H1 (cell line): Measurements from ENCODE around the gene CDK9. TPM values are rescaled to one million over a fixed set of nuclear protein-coding genes. Genes with fewer than 3 reads are reported as not detected.

Experiments
- CTCF ChIA-PET: fragments of 300-600 bp; sonication (Branson Sonifier 250); formaldehyde crosslinking; loops from one replicate; lab custom pipeline; 2021; ENCODE audit not compliant: partially characterized antibody; lab: Charles Lee
- POLR2A ChIA-PET: fragments of 300-600 bp; sonication (Branson Sonifier 250); formaldehyde crosslinking; loops from one replicate; lab custom pipeline; 2021; ENCODE audit warnings: inconsistent platforms; ENCODE audit not compliant: partially characterized antibody; lab: Charles Lee
- DNase-seq, 2 experiments: peaks; one replicate each; pipeline versions ENCODE4 v3.0.0 to v3.0.0-alpha.2; 2010 to 2022; ENCODE audit warnings: low spot score in 2 of 2, low read depth in 1 of 2, mixed read lengths in 1 of 2
- FAIRE-seq: peaks from 2 replicates; lab custom pipeline; 2011; peaks lifted over from hg19 to GRCh38; lab: Jason Lieb, UNC
- H2AFZ ChIP-seq: 2 replicates; pipeline ENCODE4 v1.8.1; 2012; ENCODE audit warnings: low read length, inconsistent platforms
- H2AK5ac ChIP-seq: 2 replicates; pipeline ENCODE4 v1.6.1; 2013; ENCODE audit warnings: low read depth, low read length
- H2BK120ac ChIP-seq: replicated peaks from 2 replicates; pipeline ENCODE3; 2013; ENCODE audit warnings: low read depth, low read length, inconsistent platforms
- H2BK12ac ChIP-seq: 2 replicates; pipeline ENCODE4 v1.6.1; 2013; ENCODE audit warnings: low read depth, low read length
- H2BK15ac ChIP-seq: 2 replicates; pipeline ENCODE4 v1.6.1; 2013; ENCODE audit warnings: low read length
- H2BK20ac ChIP-seq: 2 replicates; pipeline ENCODE4 v1.6.1; 2013; ENCODE audit warnings: low read length
- H2BK5ac ChIP-seq: 2 replicates; pipeline ENCODE4 v1.6.1; 2013; ENCODE audit warnings: low read depth, low read length
- H3K14ac ChIP-seq: 2 replicates; pipeline ENCODE4 v1.6.1; 2013; ENCODE audit warnings: inconsistent platforms; ENCODE audit not compliant: insufficient read length
- H3K18ac ChIP-seq: 2 replicates; pipeline ENCODE4 v1.6.1; 2013; ENCODE audit warnings: low read length; ENCODE audit errors: extremely low read depth
- H3K23ac ChIP-seq: 2 replicates; pipeline ENCODE4 v1.6.1; 2013; ENCODE audit warnings: inconsistent platforms; ENCODE audit not compliant: insufficient read length
- H3K23me2 ChIP-seq: 2 replicates; pipeline ENCODE4 v1.6.1; 2013; ENCODE audit warnings: low read depth, low read length
- H3K27ac ChIP-seq: 2 replicates; pipeline ENCODE4 v1.6.1; 2011; ENCODE audit warnings: low read depth, low read length, inconsistent platforms
- H3K27me3 ChIP-seq, 4 experiments: replicated peaks in 1 of 4; 1 replicate in 1 of 4; 2 replicates in 3 of 4; pipeline versions ENCODE4 v1.6.1 to v1.8.1; 2011 to 2013; ENCODE audit warnings: low read length in 3 of 4, mild to moderate bottlenecking in 3 of 4, inconsistent platforms in 2 of 4, mixed read lengths in 2 of 4, moderate library complexity in 1 of 4; ENCODE audit not compliant: control insufficient read depth in 3 of 4, insufficient read depth in 3 of 4; ENCODE audit errors: extremely low read depth in 1 of 4
- H3K36me3 ChIP-seq, 4 experiments: 2 replicates each; pipeline versions ENCODE4 v1.6.1 to v1.8.1; 2011 to 2013; ENCODE audit warnings: mild to moderate bottlenecking in 4 of 4, low read length in 3 of 4, moderate library complexity in 2 of 4, control low read depth in 1 of 4, inconsistent platforms in 1 of 4; ENCODE audit not compliant: insufficient read depth in 4 of 4, control insufficient read depth in 2 of 4
- H3K4ac ChIP-seq: replicated peaks from 2 replicates; pipeline ENCODE3; 2013; ENCODE audit warnings: low read length, low read depth, mixed read lengths, inconsistent platforms; ENCODE audit not compliant: insufficient read length
- H3K4me1 ChIP-seq, 4 experiments: replicated peaks in 1 of 4; 1 replicate in 1 of 4; 2 replicates in 3 of 4; pipeline versions ENCODE4 v1.6.1 to v1.8.1; 2011 to 2013; ENCODE audit warnings: low read length in 3 of 4, inconsistent platforms in 2 of 4, mixed read lengths in 1 of 4; ENCODE audit not compliant: insufficient read depth in 4 of 4, control insufficient read depth in 3 of 4
- H3K4me2 ChIP-seq, 2 experiments: 2 replicates each; pipeline versions ENCODE4 v1.6.1 to v1.8.1; 2011 to 2013; ENCODE audit warnings: low read depth in 2 of 2, low read length in 2 of 2, control low read depth in 1 of 2, inconsistent platforms in 1 of 2, mild to moderate bottlenecking in 1 of 2; ENCODE audit not compliant: insufficient read depth in 1 of 2
- H3K4me3 ChIP-seq, 4 experiments: fragments of 200-600, 300-600 bp in 1 of 4; sonication (generic), shearing (Covaris generic), sonication (Bioruptor Twin) in 1 of 4; 2 replicates each; pipeline versions ENCODE4 v1.5.1 to v1.8.1; 2011 to 2016; ENCODE audit warnings: low read length in 4 of 4, low read depth in 3 of 4, control low read depth in 2 of 4, inconsistent platforms in 2 of 4, mild to moderate bottlenecking in 2 of 4, mixed read lengths in 1 of 4, moderate library complexity in 1 of 4; ENCODE audit not compliant: insufficient read depth in 2 of 4; ENCODE audit errors: extremely low read depth in 1 of 4
- H3K56ac ChIP-seq: replicated peaks from 2 replicates; pipeline ENCODE3; 2013; ENCODE audit warnings: low read depth, mild to moderate bottlenecking, mixed read lengths, low read length, inconsistent platforms; ENCODE audit not compliant: insufficient read length
- H3K79me1 ChIP-seq: 2 replicates; pipeline ENCODE4 v1.6.1; 2013; ENCODE audit warnings: low read depth, low read length, control low read depth
- H3K79me2 ChIP-seq, 2 experiments: 2 replicates each; pipeline versions ENCODE4 v1.6.1 to v1.8.1; 2012 to 2013; ENCODE audit warnings: low read length in 2 of 2, mild to moderate bottlenecking in 2 of 2, inconsistent platforms in 1 of 2; ENCODE audit not compliant: insufficient read depth in 2 of 2, control insufficient read depth in 1 of 2
- H3K9ac ChIP-seq, 4 experiments: replicated peaks in 1 of 4; 1 replicate in 1 of 4; 2 replicates in 3 of 4; pipeline versions ENCODE4 v1.6.1 to v1.8.1; 2011 to 2013; ENCODE audit warnings: low read depth in 3 of 4, low read length in 3 of 4, control low read depth in 2 of 4, mild to moderate bottlenecking in 2 of 4, moderate library complexity in 2 of 4, inconsistent platforms in 1 of 4; ENCODE audit errors: extremely low read depth in 1 of 4
- H3K9me3 ChIP-seq, 2 experiments: 2 replicates each; pipeline versions ENCODE4 v1.6.1 to v1.8.1; 2012 to 2013; ENCODE audit warnings: mild to moderate bottlenecking in 2 of 2, moderate library complexity in 2 of 2, control low read depth in 1 of 2, inconsistent platforms in 1 of 2, low read depth in 1 of 2, low read length in 1 of 2, mixed read lengths in 1 of 2; ENCODE audit not compliant: insufficient read depth in 2 of 2
- H4K20me1 ChIP-seq, 2 experiments: replicated peaks in 1 of 2; 2 replicates each; pipeline versions ENCODE3 to v1.8.1; 2011 to 2013; ENCODE audit warnings: inconsistent platforms in 2 of 2, low read length in 2 of 2, mild to moderate bottlenecking in 1 of 2; ENCODE audit not compliant: insufficient read depth in 2 of 2, control insufficient read depth in 1 of 2
- H4K5ac ChIP-seq: 2 replicates; pipeline ENCODE4 v1.6.1; 2013; ENCODE audit warnings: low read length, low read depth, mixed read lengths, inconsistent platforms; ENCODE audit not compliant: insufficient read length
- H4K8ac ChIP-seq: 2 replicates; pipeline ENCODE4 v1.8.0; 2013; ENCODE audit warnings: mild to moderate bottlenecking, moderate library complexity, low read length, inconsistent platforms; ENCODE audit not compliant: insufficient read depth; ENCODE audit errors: extremely low read depth
- H4K91ac ChIP-seq: replicated peaks from 2 replicates; pipeline ENCODE3; 2013; ENCODE audit warnings: low read length, mixed read lengths, inconsistent platforms; ENCODE audit not compliant: insufficient read length
- BACH1 ChIP-seq: IDR thresholded peaks from 2 replicates; pipeline ENCODE4 v1.6.1; 2012; ENCODE audit warnings: low read length, improper control_type of control experiment
- CBX8 ChIP-seq: fragments of 300-800, 300-1000 bp; sonication (generic); IDR thresholded peaks from 2 replicates; pipeline ENCODE4 v1.7.1; 2016; ENCODE audit warnings: low read depth, low read length, borderline replicate concordance
- GABPA ChIP-seq: IDR thresholded peaks from 2 replicates; pipeline ENCODE4 v1.6.1; 2011; ENCODE audit warnings: mild to moderate bottlenecking, low read length, moderate library complexity, borderline replicate concordance; ENCODE audit not compliant: insufficient read depth
- NANOG ChIP-seq: IDR thresholded peaks from 2 replicates; pipeline ENCODE4 v1.6.1; 2011; ENCODE audit warnings: low read length, low read depth, mild to moderate bottlenecking, inconsistent platforms; ENCODE audit not compliant: insufficient read depth, poor library complexity, severe bottlenecking
- RNF2 ChIP-seq: fragments of 200-900, 300-1000 bp; sonication (generic); IDR thresholded peaks from 2 replicates; pipeline ENCODE4 v1.7.1; 2016; ENCODE audit warnings: borderline replicate concordance, low read depth, mild to moderate bottlenecking, antibody characterized with exemption, low read length; ENCODE audit not compliant: poor library complexity, severe bottlenecking; ENCODE audit errors: missing control alignments
- SAP30 ChIP-seq: fragments of 300-600 bp; sonication (generic); IDR thresholded peaks from 2 replicates; pipeline ENCODE4 v1.7.1; 2012; ENCODE audit warnings: low read length, moderate library complexity, mild to moderate bottlenecking, inconsistent platforms; ENCODE audit not compliant: insufficient read depth, insufficient replicate concordance
- SP1 ChIP-seq: IDR thresholded peaks from 2 replicates; pipeline ENCODE4 v1.6.1; 2011; ENCODE audit warnings: low read depth, low read length
- SRF ChIP-seq: IDR thresholded peaks from 2 replicates; pipeline ENCODE4 v1.6.1; 2011; ENCODE audit warnings: mild to moderate bottlenecking, low read depth, low read length, moderate library complexity
- SUZ12 ChIP-seq: fragments of 200-600 bp; sonication (generic); IDR thresholded peaks from 2 replicates; pipeline ENCODE4 v1.6.1; 2012; ENCODE audit warnings: mild to moderate bottlenecking, inconsistent platforms, low read length, moderate library complexity, mixed read lengths
- TAF7 ChIP-seq: optimal IDR thresholded peaks from 2 replicates; pipeline ENCODE3; 2011; ENCODE audit warnings: low read depth, mild to moderate bottlenecking, inconsistent platforms, low read length, moderate library complexity, borderline replicate concordance
- TBP ChIP-seq: IDR thresholded peaks from 2 replicates; pipeline ENCODE4 v1.6.1; 2011; ENCODE audit warnings: low read depth, low read length, improper control_type of control experiment
- WGBS, 2 experiments: shearing (Covaris generic) in 1 of 2; methylation state at CpG; one replicate each; pipeline versions ENCODE4 v1.1.6 to v1.1.7; 2013 to 2015; ENCODE audit warnings: low lambda C conversion rate in 2 of 2, mixed read lengths in 2 of 2, inconsistent platforms in 1 of 2, low coverage in 1 of 2, missing lambda C conversion rate in 1 of 2; ENCODE audit not compliant: insufficient replicate concordance in 2 of 2, insufficient coverage in 1 of 2, insufficient read length in 1 of 2; ENCODE audit errors: extremely low coverage in 1 of 2, missing lambda C conversion rate in 1 of 2; 5-methylcytosine and 5-hydroxymethylcytosine counted together
- polyA plus RNA-seq, 7 experiments: library from polyadenylated mRNA; depleted of rRNA in 3 of 7; stranded (reverse) in 5 of 7; unstranded in 2 of 7; fragments of >200 nt in 5 of 7; fragments of 200-250 nt in 2 of 7; gene quantifications; 1 replicate in 5 of 7; 2 replicates in 1 of 7; 4 replicates in 1 of 7; pipeline versions ENCODE4 v1.2.1 to v1.2.3, GENCODE V29; 2011 to 2013; ENCODE audit warnings: missing spikeins in 2 of 7, mixed read lengths in 2 of 7
- total RNA-seq: library from RNA; stranded (reverse); fragmentation: NEBNext Ultra II Directional; extraction: Animal tissue kit (Norgen Biotek cat#: 25700); gene quantifications from 2 replicates; pipeline ENCODE4 v1.2.1, GENCODE V29; 2021
- TF ChIP-seq, protein P1 (sequence below): IDR thresholded peaks from 2 replicates; pipeline ENCODE4 v1.6.1; 2012; ENCODE audit warnings: inconsistent platforms

CDK9 gene
- total and polyA plus RNA-seq, 2 of the 8 experiments (the other 6 are each of a cell fraction or from before 2014, with no cell fraction given) = 69.1 to 87.5 TPM

DNA sequence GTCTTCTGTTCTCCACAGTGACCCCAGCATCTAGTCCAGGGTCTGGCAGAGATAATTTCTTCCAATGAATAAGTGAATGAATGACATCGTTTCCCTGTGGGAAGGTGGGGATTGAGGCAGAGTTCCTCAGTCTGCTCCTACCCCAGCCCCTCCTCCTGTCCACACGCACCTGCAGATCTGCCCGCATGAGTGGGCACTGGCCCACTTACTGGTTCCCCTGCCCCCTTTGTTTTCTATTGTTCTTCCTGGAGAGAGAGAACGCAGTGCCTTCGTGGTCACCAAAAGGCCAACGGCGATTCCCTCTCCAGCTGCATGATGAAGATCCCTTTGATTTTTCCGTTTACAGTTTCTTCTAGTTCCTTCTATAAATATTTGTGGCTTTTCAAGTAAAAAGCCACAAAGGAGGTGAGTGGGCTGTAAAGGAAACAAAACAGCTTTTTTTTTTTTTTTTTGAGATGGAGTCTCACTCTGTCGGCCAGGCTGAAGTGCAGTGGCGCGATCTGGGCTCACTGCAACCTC lies 11.1 kb downstream of the CDK9 start:
- Histone ChIP-seq H4K20me1 (peaks cover 2 to 8% of the 10 kb centered on the region in 2 experiments), H2AFZ (no peak overlapping the region), H3K14ac (no peak overlapping the region), H3K79me2 (no peaks in the 10 kb centered on the region), H3K36me3 (peaks cover 0 to 6% (median 2%) of the 10 kb centered on the region in 4 experiments; a peak in 5 of 8 replicates), H4K5ac (no peak overlapping the region), H2BK5ac (no peak overlapping the region), H2BK20ac (no peak overlapping the region), H3K4me1 (peaks cover 0 to under 1% (median under 1%) of the 10 kb centered on the region in 4 experiments; a peak in 2 of 7 replicates), H3K4ac (no peak overlapping the region), H3K23ac (no peak overlapping the region), H2BK120ac (no peak overlapping the region), H3K27me3 (no peaks in the 10 kb centered on the region), H3K4me3 (no peak overlapping the region), H3K79me1 (no peaks in the 10 kb centered on the region), H3K56ac (no peak overlapping the region), H3K18ac (no peak overlapping the region), H2BK15ac (no peak overlapping the region), H2AK5ac (no peak overlapping the region), H4K91ac (no peak overlapping the region), H3K9ac (no peak overlapping the region), H4K8ac (no peak overlapping the region), H2BK12ac (no peak overlapping the region), H3K9me3 (no peaks in the 10 kb centered on the region), H3K23me2 (no peaks in the 10 kb centered on the region; the same call in 1 of the 2 replicates), H3K4me2 (no peak overlapping the region), H3K27ac (no peak overlapping the region)
- WGBS, 2 experiments = 92% methylated on average over 11 of the region's 11 CpGs; no CpG with 5 or more reads in 1 of the 2 experiments
- CTCF ChIA-PET = interaction anchor here (0.9 to 2.1 kb wide), 4 partner anchors 28 to 77 kb away, joined by 3 to 7 read pairs (median 4); no protein-coding TSS in a partner anchor
- DNase-seq (no peak), FAIRE-seq (no peak)
- POLR2A ChIA-PET = interaction anchor here (0.7 to 10.3 kb wide), 2 partner anchors 8 to 346 kb away, joined by 5 to 140 read pairs; partner anchors contain the start of genes CDK9, LRSAM1 and RPL12
- TF ChIP-seq SAP30 (no peak), TBP (no peak), SP1 (no peak), NANOG (no peak), TAF7 (no peak), SUZ12 (no peak), SRF (no peak), CBX8 (no peak), RNF2 (no peak), BACH1 (no peak), GABPA (no peak)
- TF ChIP-seq, protein P1, sequence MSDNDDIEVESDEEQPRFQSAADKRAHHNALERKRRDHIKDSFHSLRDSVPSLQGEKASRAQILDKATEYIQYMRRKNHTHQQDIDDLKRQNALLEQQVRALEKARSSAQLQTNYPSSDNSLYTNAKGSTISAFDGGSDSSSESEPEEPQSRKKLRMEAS = no peak
